ENCODE data around the gene CARMIL1. TPM values are rescaled to one million over a fixed set of nuclear protein-coding genes. Genes with fewer than 3 reads are reported as not detected.

CARMIL1 gene
- total RNA-seq, 1 experiment from 2014 or later = 23.6 TPM

GRCh38 chr6:25263657-25264056 is 15.5 kb upstream of the CARMIL1 start:
- H3K4me1 ChIP-seq (ENCODE audit: insufficient read depth, low read length) = no peaks in the 10 kb centered on the region
- H3K4ac ChIP-seq (ENCODE audit: low read depth, low read length) = no peak overlapping the region
- H3K27me3 Mint-ChIP-seq (ENCODE audit: low read depth) = no peaks in the 10 kb centered on the region
- H3K9ac ChIP-seq (ENCODE audit: extremely low read depth, insufficient read length, low read length) = no peak overlapping the region
- H2AFZ ChIP-seq (ENCODE audit: low read length) = no peak overlapping the region
- H4K20me1 ChIP-seq (ENCODE audit: control insufficient read depth, insufficient read depth, insufficient read length) = no peaks in the 10 kb centered on the region
- H3K9me3 ChIP-seq (ENCODE audit: control insufficient read depth, low read depth, low read length) = no peaks in the 10 kb centered on the region
- no peaks in the 10 kb centered on the region for H3K79me1 ChIP-seq (ENCODE audit: insufficient read depth, low read depth, low read length, poor library complexity, severe bottlenecking)
- H3T11ph ChIP-seq (ENCODE audit: low read length) = no peak overlapping the region
- no peak overlapping the region for H2BK12ac ChIP-seq (ENCODE audit: insufficient read length, low read depth, low read length)
- no peaks in the 10 kb centered on the region for H3K9me3 Mint-ChIP-seq
- WGBS (ENCODE audit: extremely low coverage, insufficient read length, low lambda C conversion rate) = no CpG with 5 or more reads among the region's 2 CpGs
- H3K79me2 ChIP-seq (ENCODE audit: insufficient read depth, low read length) = no peaks in the 10 kb centered on the region
- DNase-seq = no peak
- H2BK120ac ChIP-seq (ENCODE audit: low read depth, low read length, poor library complexity, severe bottlenecking) = no peak overlapping the region
- H3K4me3 Mint-ChIP-seq = no peak overlapping the region
- H4K91ac ChIP-seq (ENCODE audit: insufficient read length, low read depth, low read length) = no peak overlapping the region
- H3K4me1 Mint-ChIP-seq = peaks cover 2% of the 10 kb centered on the region in 2 experiments; a peak in 1 of 4 replicates
- H3K27me3 ChIP-seq (ENCODE audit: insufficient read depth, low read length) = no peaks in the 10 kb centered on the region
- H3K23ac ChIP-seq (ENCODE audit: insufficient read length, low read depth, low read length) = no peak overlapping the region
- no peak overlapping the region for H2BK15ac ChIP-seq (ENCODE audit: low read depth, low read length)
- no peak overlapping the region for H3K4me2 ChIP-seq (ENCODE audit: insufficient read depth, insufficient read length, low read length)
- no peak overlapping the region for H3K18ac ChIP-seq (ENCODE audit: insufficient read length, low read depth, low read length)
- H3K27ac Mint-ChIP-seq = no peak overlapping the region
- no peak for TF ChIP-seq CTCF (conservative IDR thresholded peaks at IDR 0.05)
- H3K23me2 ChIP-seq (ENCODE audit: insufficient read length, low read depth, low read length, poor library complexity, severe bottlenecking) = no peaks in the 10 kb centered on the region
- H3K27ac ChIP-seq (ENCODE audit: insufficient read length, low read depth, low read length) = no peak overlapping the region
- no peak overlapping the region for H4K5ac ChIP-seq (ENCODE audit: insufficient read length, low read depth, low read length)
- no peak overlapping the region for H2BK5ac ChIP-seq (ENCODE audit: insufficient read length, low read length)
- H3K36me3 Mint-ChIP-seq (ENCODE audit: insufficient read depth in 1 of 3, low read depth in 3 of 3) = no peaks in the 10 kb centered on the region
- H3K56ac ChIP-seq (ENCODE audit: insufficient read length, low read depth, low read length) = no peak overlapping the region
- H2BK20ac ChIP-seq (ENCODE audit: low read depth, low read length, poor library complexity, severe bottlenecking) = no peak overlapping the region
- H2AK5ac ChIP-seq (ENCODE audit: insufficient read length, low read length) = no peak overlapping the region
- H4K8ac ChIP-seq (replicated peaks; ENCODE audit: insufficient read length, low read depth, low read length) = no peak overlapping the region
- no peak overlapping the region for H3K14ac ChIP-seq (ENCODE audit: insufficient read depth, low read length)

All from H9 (cell line).